HepG2 (cell line): ENCODE data around the gene ZKSCAN3. TPM values are rescaled to one million over a fixed set of nuclear protein-coding genes. Genes with fewer than 3 reads are reported as not detected.

Source experiments
- ATAC-seq: fragments of 200-7000 bp; cut with Tn5 transposase; 3 replicates; pipeline ENCODE4 v1.9.1; 2020; ENCODE audit warnings: mild to moderate bottlenecking, moderate library complexity
- BruUV-seq: library from RNA; stranded (reverse); fragments of 400-500 nt; replicated peaks from 2 replicates; lab custom pipeline; 2021; lab: Mats Ljungman, UMichigan
- CTCF ChIA-PET: fragments of 300-600 bp; formaldehyde crosslinking; extraction: SDS; loops from one replicate; lab custom pipeline; 2021; ENCODE audit warnings: low total read pairs, inconsistent platforms, low intra/inter-chr PET ratio; lab: Yijun Ruan, JAX
- POLR2A ChIA-PET: fragments of 350-600 bp; sonication (Branson Sonifier 250); formaldehyde crosslinking; loops from one replicate; lab custom pipeline; 2020; ENCODE audit warnings: antibody characterized with exemption, inconsistent platforms; lab: Yijun Ruan, JAX
- DNase-seq: peaks from one replicate; pipeline ENCODE4 v3.0.0-alpha.2; 2015; ENCODE audit warnings: low spot score
- FAIRE-seq: peaks from 3 replicates; lab custom pipeline; 2011; peaks lifted over from hg19 to GRCh38; lab: Jason Lieb, UNC
- H2AFZ ChIP-seq: one replicate; pipeline ENCODE4 v1.6.1; 2011; ENCODE audit warnings: low read length, inconsistent platforms
- H3K27ac ChIP-seq: fragments of 300-600 bp; 3 replicates; pipeline ENCODE4 v1.8.0; 2011; ENCODE audit warnings: mixed run types, mild to moderate bottlenecking, mixed read lengths, low read length, inconsistent platforms; ENCODE audit not compliant: insufficient read depth; ENCODE audit errors: extremely low read length
- H3K27me3 ChIP-seq, 2 experiments: fragments of 200-600 bp in 1 of 2; 2 replicates in 1 of 2; 3 replicates in 1 of 2; pipeline versions ENCODE4 v1.6.0 to v1.8.0; 2011; ENCODE audit warnings: low read length in 2 of 2, mild to moderate bottlenecking in 2 of 2, moderate library complexity in 2 of 2, inconsistent platforms in 1 of 2; ENCODE audit not compliant: insufficient read depth in 2 of 2, control insufficient read depth in 1 of 2
- H3K36me3 ChIP-seq, 2 experiments: fragments of 200-600 bp in 1 of 2; replicated peaks in 1 of 2; 2 replicates in 1 of 2; 3 replicates in 1 of 2; pipeline versions ENCODE4 v1.5.1 to v1.8.0; 2011; ENCODE audit warnings: low read length in 2 of 2, inconsistent platforms in 1 of 2; ENCODE audit not compliant: insufficient read depth in 2 of 2, control insufficient read depth in 1 of 2
- H3K4me1 ChIP-seq: 2 replicates; pipeline ENCODE4 v1.5.1; 2012; ENCODE audit warnings: low read length, inconsistent platforms; ENCODE audit not compliant: insufficient read depth
- H3K4me2 ChIP-seq: 2 replicates; pipeline ENCODE4 v1.6.0; 2011; ENCODE audit warnings: low read depth, low read length, inconsistent platforms
- H3K4me3 ChIP-seq, 3 experiments: fragments of 200-600 bp in 1 of 3; sonication (generic), shearing (Covaris generic) in 1 of 3; replicated peaks in 1 of 3; 2 replicates each; pipeline ENCODE4 v1.5.1; 2011 to 2016; ENCODE audit warnings: low read length in 3 of 3, inconsistent platforms in 2 of 3, low read depth in 2 of 3, mild to moderate bottlenecking in 2 of 3, control low read depth in 1 of 3, mixed read lengths in 1 of 3; ENCODE audit not compliant: insufficient read depth in 1 of 3
- H3K79me2 ChIP-seq: one replicate; pipeline ENCODE4 v1.6.1; 2011; ENCODE audit warnings: low read length, inconsistent platforms; ENCODE audit not compliant: insufficient read depth
- H3K9ac ChIP-seq: 2 replicates; pipeline ENCODE4 v1.6.0; 2011; ENCODE audit warnings: mild to moderate bottlenecking, low read depth, low read length, inconsistent platforms; ENCODE audit not compliant: insufficient read depth
- H3K9me3 ChIP-seq: 2 replicates; pipeline ENCODE4 v1.5.1; 2012; ENCODE audit warnings: mild to moderate bottlenecking, low read length
- H4K20me1 ChIP-seq: 2 replicates; pipeline ENCODE4 v1.6.0; 2011; ENCODE audit warnings: inconsistent platforms, mild to moderate bottlenecking, low read length, moderate library complexity; ENCODE audit not compliant: insufficient read depth
- FOXP1 ChIP-seq, 2 experiments: fragments of 450-650 bp in 1 of 2; IDR thresholded peaks; 2 replicates each; pipeline ENCODE4 v1.6.1; 2017 to 2018; ENCODE audit warnings: antibody characterized with exemption in 1 of 2
- GLMP ChIP-seq: sonication (generic); formaldehyde crosslinking; IDR thresholded peaks from 2 replicates; pipeline ENCODE4 v1.9.0; 2021; ENCODE audit warnings: missing genetic modification reagents, mild to moderate bottlenecking, borderline replicate concordance
- KDM3A ChIP-seq: IDR thresholded peaks from 2 replicates; pipeline ENCODE4 v1.6.1; 2018; ENCODE audit warnings: low read depth, missing compliant biosample characterization
- MEIS1 ChIP-seq: sonication (generic); formaldehyde crosslinking; IDR thresholded peaks from 2 replicates; pipeline ENCODE4 v1.9.0; 2021; ENCODE audit warnings: mild to moderate bottlenecking, missing genetic modification reagents, moderate library complexity, borderline replicate concordance
- NKX3-1 ChIP-seq: sonication (generic); formaldehyde crosslinking; IDR thresholded peaks from 2 replicates; pipeline ENCODE4 v1.5.0; 2020; ENCODE audit warnings: missing genetic modification reagents
- POLR2AphosphoS2 ChIP-seq: IDR thresholded peaks from 2 replicates; pipeline ENCODE4 v1.6.1; 2011; ENCODE audit warnings: low read depth, low read length, improper control_type of control experiment
- RFXAP ChIP-seq: sonication (generic); formaldehyde crosslinking; IDR thresholded peaks from 2 replicates; pipeline ENCODE4 v1.4.0; 2020; ENCODE audit warnings: missing genetic modification reagents, borderline replicate concordance
- RXRB ChIP-seq: IDR thresholded peaks from 2 replicates; pipeline ENCODE4 v1.6.1; 2016; ENCODE audit warnings: borderline replicate concordance, missing genetic modification reagents, missing compliant biosample characterization
- SOX5 ChIP-seq: IDR thresholded peaks from 2 replicates; pipeline ENCODE4 v1.6.1; 2016; ENCODE audit warnings: borderline replicate concordance
- TERF1 ChIP-seq: sonication (generic); formaldehyde crosslinking; IDR thresholded peaks from 2 replicates; pipeline ENCODE4 v1.8.0; 2022; ENCODE audit warnings: mild to moderate bottlenecking, missing genetic modification reagents, moderate library complexity
- TRIM22 ChIP-seq: fragments of 450-650 bp; IDR thresholded peaks from 2 replicates; pipeline ENCODE4 v1.6.1; 2017
- ZNF556 ChIP-seq: sonication (generic); formaldehyde crosslinking; IDR thresholded peaks from 2 replicates; pipeline ENCODE4 v1.4.0; 2020; ENCODE audit warnings: mild to moderate bottlenecking, missing genetic modification reagents, borderline replicate concordance
- WGBS: methylation state at CpG from one replicate; pipeline ENCODE4 v1.1.6; 2017; ENCODE audit warnings: low lambda C conversion rate; 5-methylcytosine and 5-hydroxymethylcytosine counted together
- in situ Hi-C: cut with HindIII; loops from 2 replicates; pipeline ENCODE4 v1.10.0; 2017; ENCODE audit warnings: low pct_unique_long_range_greater_than_20kb; ENCODE audit not compliant: extremely low pct_ligation_motif_present
- intact Hi-C: fragments of 100-400 bp; cut with micrococcal nuclease; formaldehyde crosslinking; loops from one replicate; pipeline ENCODE4 v1.10.0; 2022; ENCODE audit not compliant: unreplicated experiment
- polyA plus RNA-seq, 8 experiments: library from polyadenylated mRNA; depleted of rRNA in 3 of 8; stranded (reverse) in 7 of 8; unstranded in 1 of 8; fragments of >200 nt; fragmentation: Illumina TruSeq in 4 of 8; extraction: Trizol in 4 of 8; gene quantifications; 2 replicates each; pipeline versions ENCODE4 v1.2.1 to v1.2.3, GENCODE V29; 2011 to 2016; ENCODE audit warnings: low read depth in 4 of 8, missing spikeins in 1 of 8, mixed read lengths in 1 of 8; ENCODE audit not compliant: insufficient read depth in 1 of 8
- total RNA-seq, 5 experiments: library from RNA; depleted of rRNA; stranded (reverse); fragments of >200 nt; fragmentation: Illumina TruSeq; extraction: Trizol; gene quantifications; 2 replicates each; pipeline ENCODE4 v1.2.3, GENCODE V29; 2016; ENCODE audit warnings: low read depth in 1 of 5

The ZKSCAN3 gene
- total and polyA plus RNA-seq, 2 of the 13 experiments (the other 11 are each of a cell fraction or from before 2014, with no cell fraction given) = 3.3 to 7.4 TPM

GRCh38 chr6:28340310-28341095 lies 9.2 kb upstream of the ZKSCAN3 start:
- FAIRE-seq (no peak), ATAC-seq (no peak), DNase-seq (no peak)
- no peak overlapping the region for H3K4me3 ChIP-seq
- H4K20me1 ChIP-seq = no peaks in the 10 kb centered on the region
- no peaks in the 10 kb centered on the region for H3K36me3 ChIP-seq
- peaks cover 27% of the 10 kb centered on the region for H3K4me1 ChIP-seq
- intact Hi-C loops = no loop called here
- CTCF ChIA-PET = no interaction called here
- in situ Hi-C loops = no loop called here
- peaks cover 8% of the 10 kb centered on the region for H3K9me3 ChIP-seq
- 24% methylated on average over 1 of the region's 1 CpG for WGBS
- H3K4me2 ChIP-seq = no peak overlapping the region
- TF ChIP-seq MEIS1 (CRISPR knock-in tag) (no peak), NKX3-1 (CRISPR knock-in tag) (no peak), ZNF556 (CRISPR knock-in tag) (no peak), KDM3A (CRISPR knock-in tag) (no peak), RFXAP (CRISPR knock-in tag) (no peak), POLR2AphosphoS2 (no peak), FOXP1 (IDR thresholded peaks at IDR 0.05) (no peak), FOXP1 (CRISPR knock-in tag; IDR thresholded peaks at IDR 0.05) (no peak), TERF1 (no peak), RXRB (no peak), GLMP (CRISPR knock-in tag) (no peak), SOX5 (CRISPR knock-in tag) (no peak), TRIM22 (no peak)
- H3K27me3 ChIP-seq = no peaks in the 10 kb centered on the region; a peak in 1 of 5 replicates
- H2AFZ ChIP-seq = no peak overlapping the region
- H3K27ac ChIP-seq = no peak overlapping the region
- H3K79me2 ChIP-seq = peaks cover 9% of the 10 kb centered on the region
- no TSS peak for BruUV-seq
- no peak overlapping the region for H3K9ac ChIP-seq
- POLR2A ChIA-PET = interaction anchor here (2.0 kb wide), 1 partner anchor 73 kb away, joined by 5 read pairs; the partner anchor contains the start of gene ZSCAN26
